HG03039 (cell line): ENCODE measurements around the gene INHBC.
"Not testable (repeated sequence)": the region's sequence is repeated elsewhere in the genome, so short reads cannot be mapped to it uniquely, and the experiment has no call there.

Experiments used
- ATAC-seq: cut with Tn5 transposase; IDR thresholded peaks from one replicate; pipeline ENCODE4 v1.9.1; 2021; ENCODE audit warnings: mild to moderate bottlenecking, moderate library complexity; ENCODE audit not compliant: unreplicated experiment

The INHBC gene

GRCh38 chr12:57481671-57482070, 47.1 kb downstream of the INHBC start:
- ATAC-seq = no peak

GRCh38 chr12:57483466-57483865, 48.9 kb downstream of the INHBC start:
- no peak for ATAC-seq

GRCh38 chr12:57485695-57486094, 51.1 kb downstream of the INHBC start:
- ATAC-seq = no peak

GRCh38 chr12:57487055-57487596, 52.5 kb downstream of the INHBC start:
- ATAC-seq = no peak

- ATAC-seq = peak; percentile 95
Measured at GRCh38 chr12:57487597-57488401, 53.2 kb downstream of the INHBC start, which contains the start of gene MARS1. TSS of gene MARS1 (plus strand) at chr12:57488068. CDS start at chr12:57488091, 23 bp downstream.

GRCh38 chr12:57488402-57489156, 54.0 kb downstream of the INHBC start:
- ATAC-seq = no peak

GRCh38 chr12:57489157-57489641, 54.6 kb downstream of the INHBC start:
- no peak for ATAC-seq

- ATAC-seq = no peak
Measured at GRCh38 chr12:57490126-57490525, 55.5 kb downstream of the INHBC start.

GRCh38 chr12:57491393-57492280, 57.1 kb downstream of the INHBC start:
- ATAC-seq = no peak

GRCh38 chr12:57495051-57495701, 60.6 kb downstream of the INHBC start:
- ATAC-seq = not testable (repeated sequence)

GRCh38 chr12:57496822-57497221, 62.2 kb downstream of the INHBC start:
- no peak for ATAC-seq

- ATAC-seq = no peak
Measured at GRCh38 chr12:57497223-57498131, 62.9 kb downstream of the INHBC start.

- no peak for ATAC-seq
Measured at GRCh38 chr12:57498132-57498502, 63.5 kb downstream of the INHBC start.

GRCh38 chr12:57498571-57498970, 64.0 kb downstream of the INHBC start:
- ATAC-seq = no peak

- ATAC-seq = no peak
Measured at GRCh38 chr12:57500213-57500612, 65.6 kb downstream of the INHBC start.
